ENCODE measurements around the gene PIEZO1.
"Not testable (repeated sequence)": the region's sequence is repeated elsewhere in the genome, so short reads cannot be mapped to it uniquely, and the experiment has no call there.

PIEZO1 gene

DNA sequence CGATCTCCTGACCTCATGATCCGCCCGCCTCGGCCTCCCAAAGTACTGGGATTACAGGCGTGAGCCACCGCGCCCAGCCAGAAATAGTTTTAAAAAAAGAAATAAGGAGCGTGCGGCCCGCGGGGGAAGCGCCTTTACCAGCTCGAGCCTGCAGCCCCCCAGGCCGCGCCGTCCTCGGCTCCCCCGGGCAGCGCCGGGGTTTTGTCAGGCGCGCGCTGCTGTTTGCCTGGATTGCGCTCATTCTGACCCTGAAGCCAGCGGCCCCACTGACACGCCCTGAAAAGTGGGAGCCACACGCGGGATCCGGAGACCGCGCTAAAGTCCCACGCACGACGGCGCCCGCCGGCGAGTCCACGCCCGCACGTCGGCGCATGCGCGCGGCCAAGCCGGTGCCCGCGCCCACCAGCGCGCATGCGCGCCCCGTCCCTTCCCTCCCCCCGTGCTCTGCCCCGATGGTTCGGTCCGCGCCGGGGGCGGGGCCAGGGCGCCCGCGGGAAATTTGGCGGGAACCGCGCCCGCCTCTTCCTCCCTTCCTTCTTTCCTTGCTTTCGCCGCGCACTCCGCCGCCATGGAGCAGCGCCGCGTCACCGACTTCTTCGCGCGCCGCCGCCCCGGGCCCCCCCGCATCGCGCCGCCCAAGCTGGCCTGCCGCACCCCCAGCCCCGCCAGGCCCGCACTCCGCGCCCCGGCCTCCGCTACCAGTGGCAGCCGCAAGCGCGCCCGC is 18.4 kb upstream of the PIEZO1 start, which contains the start of gene CDT1:
CDT1 (plus strand) TSS at position 526 of the 724 bp plus-strand sequence; CDS start at position 569, 43 bp downstream.
- peak; percentile 56 for DNase-seq (ENCODE audit: low read depth, low spot score)

DNA sequence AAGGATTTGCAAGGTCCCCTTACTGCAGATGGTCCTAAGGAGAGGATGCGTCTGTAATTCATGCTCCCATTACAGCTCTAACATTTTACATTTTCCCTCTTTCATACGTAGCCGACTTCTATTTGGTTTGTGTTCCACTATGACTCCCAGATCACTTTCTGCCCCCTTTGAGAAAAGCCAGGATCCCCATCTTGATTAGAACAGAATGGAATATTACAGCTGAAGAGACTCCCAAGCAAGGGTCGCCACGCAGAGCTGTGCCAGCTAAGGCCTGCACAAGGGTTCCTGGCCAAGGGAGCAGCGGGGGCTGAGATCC is 15.2 kb upstream of the PIEZO1 start:
- no peak for DNase-seq (ENCODE audit: low read depth, low spot score)

DNA sequence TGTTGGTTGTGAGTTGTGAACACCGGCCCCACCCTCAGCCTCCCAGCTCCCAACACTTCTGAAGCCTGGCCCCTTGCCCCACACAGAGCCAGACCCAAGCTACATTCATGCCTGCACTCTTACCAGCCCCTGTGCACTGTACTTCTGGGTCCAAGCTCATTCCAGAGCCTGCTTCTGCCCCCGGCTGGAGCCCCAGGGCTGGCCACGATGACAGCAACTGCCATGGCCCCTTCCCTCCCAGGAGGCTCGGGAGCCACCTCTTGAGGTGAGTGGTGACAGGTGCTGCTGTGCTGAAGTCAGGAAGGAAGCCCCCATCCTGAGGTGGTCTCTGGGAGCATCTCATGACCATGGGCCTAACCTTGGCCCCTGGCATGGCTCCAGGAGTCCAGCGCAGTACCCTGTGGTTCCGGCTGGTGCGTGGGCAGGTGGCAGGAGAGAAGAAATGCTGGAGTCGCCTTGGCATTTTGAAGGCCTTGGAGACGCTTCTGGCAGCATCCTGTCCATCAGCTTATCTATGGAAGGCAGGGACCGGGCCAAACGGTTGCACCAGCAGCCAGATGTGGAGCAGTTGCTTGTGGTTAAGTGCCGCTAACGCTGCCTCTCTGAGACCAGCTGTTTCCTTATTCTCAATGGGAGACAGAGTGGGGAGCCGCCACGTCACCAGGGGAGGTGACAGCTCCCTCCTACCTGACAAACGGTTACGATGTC is 14.7 kb upstream of the PIEZO1 start:
- no peak for DNase-seq (ENCODE audit: low read depth, low spot score)

DNA sequence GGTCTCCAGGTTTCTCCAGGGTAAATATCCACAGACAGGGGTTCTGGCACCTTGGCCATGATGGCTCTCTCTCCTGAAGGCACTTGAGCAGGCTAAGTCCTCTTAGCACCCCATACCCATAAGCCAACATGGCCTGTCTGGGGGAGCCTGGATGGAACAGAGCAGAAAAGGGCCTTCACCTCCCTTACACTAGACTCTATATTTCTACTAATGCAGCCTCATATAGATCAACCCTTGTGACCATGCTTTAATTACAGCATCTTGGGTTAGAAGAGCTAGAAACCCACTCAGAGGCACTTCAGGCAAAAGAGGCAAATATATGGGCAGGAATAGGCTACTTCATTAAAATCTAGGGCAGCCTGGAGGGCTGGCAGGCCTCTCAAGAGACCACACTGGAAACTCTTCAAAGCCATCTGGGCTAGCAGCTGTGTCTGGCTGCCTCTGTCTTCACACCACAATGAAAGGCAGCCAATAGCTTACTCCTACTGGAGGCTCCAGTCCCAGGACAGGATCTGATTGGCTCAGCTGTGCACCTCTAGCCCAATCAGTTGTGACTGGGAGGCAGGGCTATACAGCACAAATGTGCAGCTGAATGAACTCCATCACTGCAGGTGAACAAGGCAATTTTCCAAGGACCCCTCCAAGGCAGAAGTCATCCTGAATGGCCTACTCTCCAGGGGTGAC is 13.9 kb upstream of the PIEZO1 start:
- DNase-seq (ENCODE audit: low read depth, low spot score): no peak

DNA sequence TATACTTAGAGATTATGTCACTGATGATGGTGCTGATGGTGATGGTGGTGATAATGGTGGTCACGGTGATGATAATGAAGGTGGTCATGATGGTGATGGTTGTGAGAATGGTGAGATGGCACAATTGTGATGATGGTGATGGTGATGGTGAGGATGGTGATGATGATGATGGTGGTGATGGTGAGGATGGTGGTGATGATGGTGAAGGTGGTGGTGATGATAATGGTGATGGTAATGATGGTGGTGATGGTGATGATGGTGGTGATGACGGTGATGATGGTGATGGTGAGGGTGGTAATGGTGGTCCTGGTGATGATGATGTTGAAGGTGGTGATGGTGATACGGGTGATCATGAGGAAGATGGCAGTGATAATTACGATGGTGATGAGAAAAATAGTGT is 13.1 kb upstream of the PIEZO1 start:
- no peak for DNase-seq (ENCODE audit: low read depth, low spot score)

DNA sequence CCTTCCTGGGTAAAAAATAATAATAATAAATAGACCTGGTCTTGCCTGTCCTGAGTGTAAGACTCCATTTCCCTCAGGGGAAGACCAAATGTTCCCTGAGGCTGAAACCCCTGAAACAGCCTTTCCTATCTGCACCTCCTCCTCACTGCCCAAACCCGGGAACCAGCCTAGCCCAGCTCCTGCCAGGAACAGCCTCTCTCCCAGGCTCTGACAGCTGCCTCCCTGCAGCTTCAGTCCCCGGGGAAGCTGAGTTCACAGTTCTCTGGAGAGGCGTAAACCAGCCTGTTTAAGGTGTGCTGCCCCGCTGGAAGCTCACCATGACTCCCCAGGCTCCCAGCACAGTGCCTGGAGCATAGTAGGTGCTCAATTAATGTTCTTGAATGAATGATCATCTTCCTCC is 11.3 kb upstream of the PIEZO1 start:
- no peak for DNase-seq (ENCODE audit: low read depth, low spot score)

DNA sequence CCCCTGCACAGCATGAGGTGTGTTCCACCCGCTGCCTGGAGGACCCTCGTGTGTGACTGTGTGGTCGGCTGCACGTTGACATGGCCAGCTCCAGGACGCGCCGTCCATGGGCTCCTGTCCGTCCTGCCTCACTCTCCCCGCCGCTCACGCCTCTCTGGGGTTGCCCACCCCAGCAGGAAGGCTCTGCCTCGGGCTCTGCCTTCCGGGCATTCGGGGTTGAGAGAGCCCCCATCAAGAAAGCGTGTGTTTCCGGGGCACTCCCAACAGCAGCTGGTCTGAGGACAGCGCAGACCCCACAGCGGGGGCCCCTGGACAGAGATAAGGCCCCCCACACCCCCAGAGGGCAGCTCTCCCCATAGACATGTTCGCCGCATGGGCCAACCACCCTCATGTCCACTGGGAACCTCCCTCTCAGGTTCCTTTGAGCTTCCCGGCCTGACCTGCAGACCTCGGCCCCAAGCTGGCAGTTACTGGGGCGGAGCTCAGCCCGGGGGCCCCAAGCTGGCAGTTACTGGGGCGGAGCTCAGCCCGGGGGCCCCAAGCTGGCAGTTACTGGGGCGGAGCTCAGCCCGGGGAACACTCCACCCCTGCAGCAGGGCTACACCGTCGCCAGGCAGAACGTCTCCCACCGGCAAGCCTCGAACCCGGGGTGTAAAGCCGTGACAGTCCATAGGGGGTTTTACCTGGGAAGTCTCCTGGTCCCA is 8.4 kb upstream of the PIEZO1 start:
- DNase-seq (ENCODE audit: low read depth, low spot score): no peak

DNA sequence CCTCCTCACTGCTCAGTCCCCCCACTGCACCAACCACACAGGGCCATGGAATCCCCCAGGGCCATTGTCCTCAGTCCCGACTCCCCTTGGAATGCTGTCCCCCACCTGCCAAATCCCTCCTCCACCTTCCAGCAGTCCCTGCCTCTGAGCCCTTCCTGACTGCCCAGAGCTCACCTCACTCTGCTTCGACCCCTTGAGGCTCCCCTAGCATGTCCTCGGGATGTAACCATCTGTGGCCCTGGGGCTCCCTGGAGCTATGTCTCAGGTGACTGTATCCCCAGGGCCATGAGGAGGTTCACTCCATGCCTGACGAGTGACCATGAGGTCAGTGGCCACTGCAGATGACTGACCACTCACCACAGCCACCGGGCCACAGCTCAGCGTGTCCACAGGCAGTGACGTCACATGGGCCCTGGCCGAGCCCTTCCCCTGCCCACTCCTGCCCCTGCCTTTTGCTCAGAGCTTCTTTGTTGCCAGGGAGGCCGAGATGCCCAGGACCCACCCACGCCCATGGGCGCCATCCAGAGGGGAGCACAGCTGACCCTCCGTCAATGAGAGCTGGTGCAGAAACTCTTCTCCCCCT is 7.7 kb upstream of the PIEZO1 start:
- no peak for DNase-seq (ENCODE audit: low read depth, low spot score)

DNA sequence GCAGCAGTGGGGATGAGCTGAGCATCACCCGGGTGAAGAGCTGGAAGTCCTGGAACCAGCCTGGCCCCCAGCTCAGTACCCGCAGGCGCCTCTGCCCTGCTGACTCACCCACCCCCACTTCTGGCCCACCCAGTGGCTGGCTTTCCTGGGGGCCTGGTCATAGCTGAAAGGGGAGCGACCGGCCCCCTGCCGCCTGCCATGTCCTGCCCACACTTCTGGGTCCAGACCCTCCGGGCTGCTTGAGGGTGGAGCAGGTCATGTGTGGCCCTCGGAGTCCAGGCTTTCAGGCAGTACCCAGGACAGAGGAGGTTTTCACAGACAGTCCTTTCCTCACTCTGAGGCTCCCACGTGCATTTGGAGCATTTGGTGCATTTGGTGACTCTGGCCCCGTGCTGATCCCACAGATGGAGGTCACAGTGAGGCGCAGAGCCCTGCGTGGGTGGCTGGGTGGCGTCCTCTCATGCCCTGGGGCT is 7.1 kb upstream of the PIEZO1 start:
- DNase-seq (ENCODE audit: low read depth, low spot score): no peak

DNA sequence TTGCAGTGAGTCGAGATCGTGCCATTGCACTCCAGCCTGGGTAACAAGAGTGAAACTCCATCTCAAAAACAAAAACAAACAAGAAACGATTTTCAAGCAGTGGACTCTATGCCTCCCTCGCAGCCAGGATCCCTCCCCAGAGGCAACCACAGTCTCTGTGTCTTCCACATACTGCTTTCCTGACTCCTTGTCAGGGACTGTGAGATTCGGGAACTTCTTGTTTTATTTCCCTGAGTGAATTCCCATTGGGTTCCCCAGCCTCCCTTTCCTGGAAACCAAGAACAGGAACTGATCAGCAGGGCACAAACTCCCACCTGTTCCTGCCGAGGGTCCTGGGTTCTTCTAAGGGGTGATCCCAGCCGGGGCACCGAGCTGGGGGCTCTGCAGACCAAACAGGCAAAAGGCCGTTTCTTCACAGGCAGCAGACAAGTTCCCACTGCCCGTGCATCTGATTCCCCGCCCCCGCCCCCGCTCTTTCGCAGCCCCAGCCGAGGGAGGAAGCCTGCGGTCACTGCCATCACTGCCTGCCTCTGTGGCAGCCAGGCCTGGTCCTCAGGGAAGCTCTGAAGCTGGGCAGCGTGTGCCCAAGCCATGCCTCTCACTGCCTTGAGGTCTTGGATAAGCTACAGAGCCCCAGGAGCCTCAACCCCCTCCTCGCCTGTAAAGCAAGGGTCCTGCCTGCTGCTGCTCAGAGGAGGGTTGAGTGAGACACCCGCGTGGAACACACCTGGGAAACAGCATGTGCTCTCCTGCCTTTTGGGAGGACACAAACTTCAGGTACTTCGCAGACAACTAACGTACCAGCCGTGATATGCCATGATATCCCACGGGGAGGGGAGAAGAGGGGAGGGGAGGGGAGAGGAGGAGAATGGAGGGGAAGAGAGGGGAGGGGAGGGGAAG is 5.5 kb upstream of the PIEZO1 start:
- DNase-seq (ENCODE audit: low read depth, low spot score): no peak

DNA sequence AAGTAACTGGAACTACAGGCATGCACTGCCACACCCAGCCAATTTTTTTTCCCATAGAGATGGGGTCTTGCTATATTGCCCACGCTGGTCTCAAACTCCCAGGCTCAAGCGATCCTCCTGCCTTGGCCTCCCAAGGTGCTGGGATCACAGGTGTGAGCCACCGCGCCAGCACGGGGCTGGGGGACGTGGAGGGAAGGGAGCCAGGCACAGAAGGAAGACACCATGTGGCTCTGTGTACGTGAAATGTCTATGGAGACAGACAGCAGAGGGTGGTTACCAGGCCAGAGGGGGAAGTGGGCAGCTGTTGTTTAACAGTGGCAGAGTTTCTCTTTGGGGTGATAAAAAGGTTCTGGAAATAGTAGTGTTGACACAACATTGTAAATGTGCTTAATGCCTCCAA is 4.6 kb upstream of the PIEZO1 start:
- no peak for DNase-seq (ENCODE audit: low read depth, low spot score)

DNA sequence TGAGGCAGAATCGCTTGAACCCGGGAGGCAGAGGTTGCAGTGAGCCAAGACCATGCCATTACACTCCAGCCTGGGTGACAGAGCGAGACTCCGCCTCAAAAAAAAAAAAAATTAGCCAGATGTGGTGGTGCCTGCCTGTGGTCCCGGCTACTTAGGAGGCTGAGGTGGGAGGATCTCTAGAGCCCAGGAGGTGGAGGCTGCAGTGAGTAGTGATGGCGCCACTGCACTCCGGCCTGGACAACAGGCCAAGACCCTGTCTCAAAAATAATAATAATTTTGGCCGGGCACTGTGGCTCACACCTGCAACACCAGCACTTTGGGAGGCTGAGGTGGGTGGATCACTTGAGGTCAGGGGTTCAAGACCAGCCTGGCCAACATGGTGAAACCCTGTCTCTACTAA is 3.7 kb upstream of the PIEZO1 start:
- DNase-seq (ENCODE audit: low read depth, low spot score): not testable (repeated sequence)

DNA sequence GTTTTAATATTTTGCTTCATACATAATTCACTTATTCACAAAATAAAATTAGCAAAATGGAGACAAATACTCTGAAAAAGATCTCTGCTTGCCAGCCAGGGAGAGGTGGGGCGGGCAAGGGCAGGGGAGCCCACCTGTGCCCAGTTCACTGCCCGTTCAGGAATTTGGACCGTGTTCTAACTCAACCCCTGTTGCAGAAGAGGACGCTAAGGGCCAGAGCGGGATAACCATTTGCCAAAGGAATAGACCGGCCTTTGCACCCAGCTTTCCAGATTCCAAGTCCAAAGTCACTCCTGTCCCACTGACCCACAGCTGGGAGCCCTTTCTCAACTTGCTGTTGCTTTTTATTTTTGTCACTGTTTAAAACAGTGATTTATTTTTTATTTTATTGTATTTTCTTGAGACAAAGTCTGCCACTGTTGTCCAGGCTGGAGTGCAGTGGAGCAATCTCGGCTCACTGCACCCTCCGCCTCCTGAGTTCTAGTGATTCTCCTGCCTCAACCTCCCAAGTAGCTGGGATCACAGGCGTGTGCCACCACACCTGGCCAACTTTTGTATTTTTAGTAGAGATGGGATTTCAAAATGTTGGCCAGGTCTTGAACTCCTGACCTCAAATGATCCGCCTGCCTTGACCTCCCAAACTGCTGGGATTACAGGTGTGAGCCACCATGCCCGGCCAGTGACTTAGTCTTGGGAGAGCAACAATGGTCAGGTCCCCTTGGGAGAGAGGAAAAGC is 2.7 kb upstream of the PIEZO1 start:
- no peak for DNase-seq (ENCODE audit: low read depth, low spot score)

DNA sequence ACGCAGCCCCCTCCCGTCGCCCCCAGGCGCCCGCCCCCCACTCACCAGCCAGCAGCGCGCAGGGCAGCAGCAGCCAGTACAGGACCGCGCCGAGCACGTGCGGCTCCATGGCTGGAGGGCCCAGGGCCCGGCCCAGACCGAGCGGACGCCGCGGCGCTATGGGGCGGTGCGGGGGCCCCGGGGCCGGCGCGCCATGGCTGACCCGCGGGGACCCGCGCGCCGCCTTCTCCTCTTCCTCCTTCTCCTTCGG is 239 bp downstream of the PIEZO1 start:
- DNase-seq (ENCODE audit: low read depth, low spot score): no peak

DNA sequence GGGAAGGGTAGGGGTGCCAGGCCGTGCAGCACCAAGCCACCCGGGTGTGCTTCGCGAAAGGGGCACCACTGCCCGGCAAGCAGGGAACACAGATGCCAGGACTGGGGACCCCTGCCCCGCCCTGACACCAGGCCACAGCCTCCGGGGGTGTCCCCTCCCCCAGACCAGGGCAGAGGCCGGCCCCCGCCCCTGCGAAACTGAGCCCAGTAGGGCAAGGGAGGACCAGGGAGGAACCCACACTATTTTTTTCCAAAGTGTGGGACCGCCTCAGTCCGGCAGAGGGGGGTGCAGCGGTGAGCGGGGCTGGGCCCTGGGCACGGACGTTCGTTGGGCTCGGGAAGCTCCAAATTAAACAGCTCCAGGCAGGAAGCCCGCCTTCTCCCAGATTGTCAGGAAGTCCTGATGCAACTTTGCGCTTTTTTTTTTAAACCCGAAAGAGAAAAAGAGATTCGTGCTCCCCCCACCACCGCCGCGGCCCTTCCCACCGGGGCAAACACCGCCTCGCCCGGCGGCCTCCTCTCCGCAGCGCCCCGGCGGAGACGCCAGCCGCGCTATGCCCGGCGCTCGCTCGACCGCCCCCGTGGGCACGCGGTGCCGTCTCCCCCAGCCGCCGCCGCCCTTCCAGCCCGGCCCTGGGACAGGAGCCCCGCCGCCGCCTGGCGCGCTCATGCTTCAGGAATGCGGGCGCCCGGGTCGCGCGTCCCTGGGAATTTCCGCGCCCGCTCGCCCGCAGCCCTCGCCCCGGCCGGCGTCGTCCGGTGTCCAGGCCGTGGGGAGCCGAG is 755 bp downstream of the PIEZO1 start:
- DNase-seq (ENCODE audit: low read depth, low spot score): no peak

DNA sequence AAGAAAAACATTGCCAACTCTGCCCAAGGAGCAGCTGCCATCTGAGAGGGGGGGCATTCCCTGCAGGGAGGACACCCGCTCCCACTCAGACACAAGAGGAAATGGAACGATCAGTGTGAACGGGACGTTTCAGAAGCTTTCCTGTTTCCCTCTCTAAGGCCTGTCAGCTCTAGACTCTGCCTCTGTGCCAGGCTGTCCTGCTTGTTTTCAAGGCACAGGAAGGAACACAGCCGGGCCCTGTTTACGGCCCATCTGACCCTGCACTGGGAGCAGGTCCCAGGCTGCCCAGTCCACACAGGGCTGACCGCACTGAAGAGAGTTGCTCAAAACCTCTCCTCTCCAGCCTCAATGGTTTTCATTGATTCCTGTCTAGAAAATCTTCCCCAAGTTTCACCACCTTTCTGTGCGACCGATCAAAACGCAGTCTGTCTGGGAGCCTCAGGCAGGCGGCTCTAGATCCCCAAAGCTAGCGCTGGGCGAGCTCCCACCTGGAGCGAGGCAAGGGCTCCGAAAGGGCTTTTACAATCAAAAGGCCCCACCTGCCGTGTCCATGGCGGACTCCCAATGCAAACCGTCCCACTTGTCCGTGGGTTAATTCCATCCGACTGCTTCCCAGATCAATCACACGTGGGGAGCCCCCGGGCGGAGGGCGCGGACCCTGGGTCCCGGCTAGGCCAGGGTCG is 1.5 kb downstream of the PIEZO1 start:
- no peak for DNase-seq (ENCODE audit: low read depth, low spot score)

DNA sequence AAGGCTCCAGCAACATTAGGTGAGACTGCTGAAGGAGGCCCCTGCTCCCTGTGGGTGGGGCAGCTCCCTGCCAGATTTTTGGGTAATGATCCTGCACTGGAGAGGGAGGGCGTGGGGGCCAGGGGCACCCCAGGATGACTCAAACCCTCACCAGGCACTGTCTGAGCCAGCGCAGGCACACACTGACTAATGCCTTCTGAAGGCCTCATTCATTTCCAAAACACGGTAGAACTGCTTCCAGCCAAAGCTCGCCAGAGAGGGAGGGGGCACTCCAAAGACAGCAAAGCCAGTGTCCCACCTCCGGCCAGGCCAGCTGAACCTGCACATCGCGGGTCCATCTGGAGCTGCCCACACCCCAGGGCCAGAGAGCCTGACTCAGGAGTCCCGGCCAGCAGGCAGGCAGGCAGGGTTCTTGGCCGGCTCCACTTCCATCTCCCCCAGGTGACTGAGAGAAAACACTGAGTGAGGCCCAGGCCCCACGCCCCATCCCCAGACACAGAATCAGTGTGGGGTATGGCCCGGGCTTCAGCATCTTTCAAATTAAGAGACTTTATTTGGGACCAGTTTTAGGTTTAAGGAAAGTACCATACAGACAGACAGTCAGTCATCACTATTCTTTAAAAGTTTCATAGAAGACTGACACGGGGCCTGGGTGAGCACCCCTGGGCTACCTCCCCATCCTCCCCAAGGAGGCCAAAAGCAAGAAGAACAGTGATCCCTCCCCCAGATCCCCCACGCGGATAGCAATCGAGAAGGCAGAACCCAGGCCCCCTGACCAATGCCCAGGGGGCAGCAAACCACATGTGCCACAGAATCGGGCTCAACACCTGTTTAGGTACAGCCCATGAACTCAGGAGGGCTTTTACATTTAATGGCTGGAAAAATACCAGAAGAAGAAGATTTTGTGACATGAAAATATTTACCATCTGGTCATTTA is 2.3 kb downstream of the PIEZO1 start:
- DNase-seq (ENCODE audit: low read depth, low spot score): no peak

All from activated naive CD8-positive, alpha-beta T cell treated with anti-CD3 and anti-CD28 coated beads, Interleukin-2, amount 50 U/mL, for 16 hours (primary cell).